Measurements from ENCODE around the gene FYN. TPM values are rescaled to one million over a fixed set of nuclear protein-coding genes. Genes with fewer than 3 reads are reported as not detected.
A peak's percentile ranks its signal among the peaks of the same experiment; 100 is the strongest.

FYN gene
- total and polyA plus RNA-seq, 9 of the 15 experiments (the other 6 are each of a cell fraction or from before 2014, with no cell fraction given) = 2.9 to 22.1 (median 11.4) TPM

DNA sequence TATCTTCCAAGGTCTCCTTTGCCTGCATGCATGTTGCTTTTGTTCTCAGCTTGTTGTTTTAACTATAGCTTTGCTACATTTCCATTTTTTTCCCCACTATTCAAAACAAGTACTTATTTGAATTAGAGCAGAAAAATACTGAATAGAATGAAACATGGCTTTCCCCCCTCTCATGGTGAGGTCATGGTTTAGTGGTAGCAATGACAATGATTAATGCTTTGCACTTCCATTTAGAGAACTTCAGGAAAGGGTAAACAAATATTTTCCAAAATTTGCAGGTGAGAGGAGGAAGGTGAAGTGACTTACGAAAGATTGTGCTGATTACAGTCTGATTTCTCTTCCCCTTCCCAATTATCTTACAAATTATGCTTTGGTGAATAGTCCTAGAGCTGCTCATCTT, 219.8 kb downstream of the FYN start (continued):
- TF ChIP-seq, protein P1, sequence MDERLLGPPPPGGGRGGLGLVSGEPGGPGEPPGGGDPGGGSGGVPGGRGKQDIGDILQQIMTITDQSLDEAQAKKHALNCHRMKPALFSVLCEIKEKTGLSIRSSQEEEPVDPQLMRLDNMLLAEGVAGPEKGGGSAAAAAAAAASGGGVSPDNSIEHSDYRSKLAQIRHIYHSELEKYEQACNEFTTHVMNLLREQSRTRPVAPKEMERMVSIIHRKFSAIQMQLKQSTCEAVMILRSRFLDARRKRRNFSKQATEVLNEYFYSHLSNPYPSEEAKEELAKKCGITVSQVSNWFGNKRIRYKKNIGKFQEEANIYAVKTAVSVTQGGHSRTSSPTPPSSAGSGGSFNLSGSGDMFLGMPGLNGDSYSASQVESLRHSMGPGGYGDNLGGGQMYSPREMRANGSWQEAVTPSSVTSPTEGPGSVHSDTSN (CRISPR knock-in tag; IDR thresholded peaks at IDR 0.05; ENCODE audit: low read depth) = no peak
- TF ChIP-seq, protein P1 (tag; conservative IDR thresholded peaks at IDR 0.05; ENCODE audit: low read depth) = peak; percentile 67
- TF ChIP-seq, protein P2, sequence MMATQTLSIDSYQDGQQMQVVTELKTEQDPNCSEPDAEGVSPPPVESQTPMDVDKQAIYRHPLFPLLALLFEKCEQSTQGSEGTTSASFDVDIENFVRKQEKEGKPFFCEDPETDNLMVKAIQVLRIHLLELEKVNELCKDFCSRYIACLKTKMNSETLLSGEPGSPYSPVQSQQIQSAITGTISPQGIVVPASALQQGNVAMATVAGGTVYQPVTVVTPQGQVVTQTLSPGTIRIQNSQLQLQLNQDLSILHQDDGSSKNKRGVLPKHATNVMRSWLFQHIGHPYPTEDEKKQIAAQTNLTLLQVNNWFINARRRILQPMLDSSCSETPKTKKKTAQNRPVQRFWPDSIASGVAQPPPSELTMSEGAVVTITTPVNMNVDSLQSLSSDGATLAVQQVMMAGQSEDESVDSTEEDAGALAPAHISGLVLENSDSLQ (IDR thresholded peaks at IDR 0.05) = peak; percentile 50
- TF ChIP-seq ZSCAN29 (IDR thresholded peaks at IDR 0.05) (no peak), HIVEP1 (CRISPR knock-in tag; IDR thresholded peaks at IDR 0.05) (no peak), SNIP1 (IDR thresholded peaks at IDR 0.05; ENCODE audit: low read depth) (no peak)

- in situ Hi-C loops (cut with MboI) (no loop called here), intact Hi-C loops (cut with micrococcal nuclease) (no loop called here)
- no peak overlapping the region for H3K4me3 ChIP-seq
- no peaks in the 10 kb centered on the region for H3K36me3 ChIP-seq (ENCODE audit: control insufficient read depth, insufficient read depth, low read length)
- H3K9me3 ChIP-seq (replicated peaks; ENCODE audit: control insufficient read depth, insufficient read depth, low read depth, low read length) = no peaks in the 10 kb centered on the region
- 3% methylated on average over 5 of the region's 5 CpGs for WGBS (ENCODE audit: insufficient coverage, low coverage, missing lambda C conversion rate)
- ATAC-seq (no peak), DNase-seq (ENCODE audit: extremely low read depth in 1 of 4, low spot score in 3 of 4) (no peak), FAIRE-seq (no peak)
- H3K27ac ChIP-seq (ENCODE audit: extremely low read depth, low read depth, low read length) = no peak overlapping the region
- BruUV-seq (replicated peaks) = no TSS peak
- no peak overlapping the region for H3K4me2 ChIP-seq (ENCODE audit: insufficient read depth, low read length)
- no peak overlapping the region for H2AFZ ChIP-seq (ENCODE audit: low read depth, low read length)
- no peak overlapping the region for H3K9ac ChIP-seq (ENCODE audit: insufficient read depth in 1 of 2, low read depth in 2 of 2, low read length in 2 of 2)
- no peaks in the 10 kb centered on the region for H3K79me2 ChIP-seq (ENCODE audit: control insufficient read depth, insufficient read depth, low read length)
- ChIA-PET POLR2A (no interaction called here), CTCF (ENCODE audit: low intra/inter-chr PET ratio) (no interaction called here)
- no peaks in the 10 kb centered on the region; the same call in 1 of the 2 replicates for H4K20me1 ChIP-seq (replicated peaks; ENCODE audit: control insufficient read depth, insufficient read depth, low read length)
- peaks cover 11 to 23% of the 10 kb centered on the region in 2 experiments; a peak in 4 of 5 replicates for H3K27me3 ChIP-seq (ENCODE audit: control insufficient read depth in 2 of 2, insufficient read depth in 2 of 2, low read length in 2 of 2)
- no peaks in the 10 kb centered on the region for H3K4me1 ChIP-seq (replicated peaks in 1 of 2; ENCODE audit: control insufficient read depth in 2 of 2, insufficient read depth in 2 of 2, low read length in 2 of 2)
- H3K9me1 ChIP-seq (ENCODE audit: control insufficient read depth, insufficient read depth, low read length) = no peaks in the 10 kb centered on the region
- no peak for TF ChIP-seq SAFB2 (IDR thresholded peaks at IDR 0.05; ENCODE audit: borderline replicate concordance, low read depth, low read length, severe bottlenecking)
- no peak for TF ChIP-seq ZNF407 (IDR thresholded peaks at IDR 0.05; ENCODE audit: low read depth)
- no peak for TF ChIP-seq ERF (CRISPR knock-in tag; IDR thresholded peaks at IDR 0.05)
- no peak for TF ChIP-seq KLF13 (tag; IDR thresholded peaks at IDR 0.05; ENCODE audit: borderline replicate concordance, low read depth)
Observed at GRCh38 chr6:111652156-111652555, 221.1 kb downstream of the FYN start.

Data from K562 (cell line).